HG02885 (cell line): Measurements from ENCODE around the gene PRKCI.
"Not testable (repeated sequence)": the region's sequence is repeated elsewhere in the genome, so short reads cannot be mapped to it uniquely, and the experiment has no call there.

Experiments used
- ATAC-seq: cut with Tn5 transposase; IDR thresholded peaks from one replicate; pipeline ENCODE4 v1.9.1; 2021; ENCODE audit warnings: mild to moderate bottlenecking; ENCODE audit not compliant: unreplicated experiment, poor library complexity

PRKCI gene

DNA sequence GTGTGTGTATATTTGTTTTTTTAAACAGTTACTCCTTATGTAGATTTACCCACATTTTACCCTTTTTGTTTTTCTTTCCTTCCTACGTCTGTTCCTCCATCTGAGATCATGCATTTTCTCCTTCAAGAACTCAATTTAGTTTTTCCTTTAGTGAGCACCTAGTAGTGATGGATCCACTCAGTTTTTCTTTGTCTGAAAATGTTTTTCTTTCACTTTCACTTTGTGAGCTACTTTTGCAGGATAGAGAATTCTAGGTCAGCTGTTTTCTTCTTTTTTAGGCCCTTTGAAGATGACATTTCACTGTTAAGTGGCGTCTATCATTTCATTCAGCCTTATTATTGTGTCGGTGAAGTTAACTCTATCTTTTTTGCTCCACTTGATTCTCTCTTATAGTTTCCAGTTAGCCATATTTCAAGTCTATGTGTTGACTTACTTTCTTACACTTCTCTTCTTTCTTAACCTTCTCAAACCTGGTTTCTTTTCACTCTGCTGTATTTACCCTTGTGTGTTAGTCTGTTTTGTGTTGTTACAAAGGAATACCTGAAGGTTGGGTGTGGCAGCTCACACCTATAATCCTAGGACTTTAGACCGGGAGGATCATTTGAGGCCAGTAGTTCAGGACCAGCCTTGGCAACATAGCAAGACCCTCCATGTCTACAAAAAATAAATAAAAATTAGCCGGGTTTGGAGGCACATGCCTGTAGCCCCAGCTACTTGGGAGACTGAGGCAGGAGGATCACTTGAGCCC is 55.8 kb downstream of the PRKCI start:
- no peak for ATAC-seq

DNA sequence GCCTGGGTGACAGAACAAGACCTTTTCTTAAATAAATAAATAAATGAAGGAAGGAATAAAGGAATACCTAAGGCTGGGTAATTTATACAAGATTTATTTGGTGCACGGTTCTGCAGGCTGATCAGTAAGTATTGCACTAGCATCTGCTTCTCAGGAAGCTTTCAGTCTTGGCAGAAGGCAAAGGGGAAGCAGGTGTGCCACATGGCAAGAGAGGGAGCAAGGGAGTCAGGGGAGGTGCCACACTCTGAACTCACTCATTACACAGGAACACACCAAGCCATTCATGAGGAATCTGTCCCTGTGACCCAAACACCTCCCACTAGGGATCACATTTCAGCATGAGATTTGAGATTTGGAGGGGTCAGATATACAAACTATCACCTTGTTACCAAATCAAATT is 56.4 kb downstream of the PRKCI start:
- no peak for ATAC-seq

DNA sequence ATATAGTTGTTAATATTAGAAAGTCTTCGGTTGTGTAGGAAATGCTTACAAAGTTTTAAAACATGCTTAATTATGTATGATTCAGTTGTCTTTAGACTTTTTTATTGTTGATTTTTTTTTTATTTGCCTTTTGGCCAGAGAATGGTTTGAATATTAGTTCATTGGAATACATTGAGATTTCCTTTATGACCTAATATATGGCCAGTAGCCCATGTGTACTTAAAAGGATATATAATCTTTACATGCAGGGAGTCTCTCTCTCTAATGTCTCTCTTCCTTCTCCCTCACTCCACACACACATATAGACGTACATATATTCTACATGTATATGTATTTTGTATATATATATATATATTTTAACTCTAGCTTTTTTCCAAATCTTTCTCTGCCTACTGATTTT is 68.0 kb downstream of the PRKCI start:
- no peak for ATAC-seq

DNA sequence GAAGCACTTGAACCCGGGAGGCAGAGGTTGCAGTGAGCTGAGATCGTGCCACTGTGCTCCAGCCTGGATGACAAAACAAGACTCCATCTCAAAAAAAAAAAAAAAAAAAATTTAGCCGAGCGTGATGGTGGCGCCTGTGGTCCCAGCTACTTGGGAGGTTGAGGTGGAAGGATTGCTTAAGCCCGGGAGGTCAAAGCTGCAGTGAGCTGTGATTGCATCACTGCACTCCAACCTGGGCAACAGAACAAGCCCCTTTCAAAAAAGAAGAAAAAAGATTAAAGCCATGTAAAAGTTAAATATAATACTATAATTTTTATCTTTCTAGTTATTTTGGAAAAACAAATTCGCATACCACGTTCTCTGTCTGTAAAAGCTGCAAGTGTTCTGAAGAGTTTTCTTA is 73.4 kb downstream of the PRKCI start:
- no peak for ATAC-seq

DNA sequence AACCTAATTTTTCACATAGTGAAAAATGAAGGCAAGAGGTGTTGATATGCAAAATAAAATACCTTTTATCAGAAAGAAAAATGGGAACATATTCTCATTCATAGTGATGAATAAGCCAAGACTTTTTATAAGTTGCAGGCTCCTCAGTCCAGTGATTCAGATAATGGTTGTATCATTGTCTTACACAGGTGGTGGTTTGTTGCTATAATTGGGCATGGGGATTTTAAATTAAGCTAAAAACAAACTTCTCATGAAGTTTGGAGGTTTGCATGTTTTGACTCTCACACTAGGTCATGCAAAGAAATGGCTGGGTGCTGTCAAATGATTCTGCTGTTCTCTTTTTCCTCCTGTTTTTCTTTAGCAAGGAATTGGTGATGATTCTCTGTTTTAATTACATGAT is 74.5 kb downstream of the PRKCI start:
- no peak for ATAC-seq

DNA sequence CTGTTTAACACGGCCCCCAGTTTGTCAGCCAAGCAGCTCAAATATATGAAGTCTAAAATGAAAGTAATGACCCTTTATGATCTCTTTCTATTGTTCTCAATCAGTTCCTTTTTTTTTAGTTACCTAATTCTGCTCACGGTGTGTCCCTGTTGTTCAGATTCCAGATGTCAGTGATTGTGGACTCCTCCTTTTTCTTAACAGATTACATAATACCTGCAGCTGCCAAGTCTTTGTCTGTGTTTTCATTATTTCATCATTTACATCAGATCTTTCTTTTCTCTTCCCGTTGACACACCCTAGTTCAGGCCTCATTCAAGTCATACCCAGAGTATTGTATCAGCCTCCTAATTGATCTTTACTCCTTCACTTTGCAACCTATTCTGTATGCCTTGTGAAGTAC is 79.2 kb downstream of the PRKCI start:
- no peak for ATAC-seq

DNA sequence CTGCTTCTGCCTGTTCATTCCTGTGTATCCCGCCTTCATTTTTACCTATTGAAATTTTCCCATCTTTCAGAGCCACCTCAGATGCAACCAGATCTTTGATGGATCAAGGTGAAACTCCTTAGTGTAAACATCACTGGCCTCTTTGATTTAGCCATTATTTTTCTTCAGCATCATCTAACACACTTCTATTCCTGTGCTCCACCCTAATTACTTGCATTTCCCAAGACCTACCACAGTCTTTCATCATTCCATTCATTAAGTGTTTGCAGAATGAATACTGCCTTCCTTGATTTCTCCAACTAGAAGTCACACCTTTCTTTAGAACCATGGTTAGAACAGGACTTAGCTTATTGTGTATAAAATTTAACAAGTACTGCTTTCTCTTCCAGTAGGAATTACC is 79.8 kb downstream of the PRKCI start:
- no peak for ATAC-seq

DNA sequence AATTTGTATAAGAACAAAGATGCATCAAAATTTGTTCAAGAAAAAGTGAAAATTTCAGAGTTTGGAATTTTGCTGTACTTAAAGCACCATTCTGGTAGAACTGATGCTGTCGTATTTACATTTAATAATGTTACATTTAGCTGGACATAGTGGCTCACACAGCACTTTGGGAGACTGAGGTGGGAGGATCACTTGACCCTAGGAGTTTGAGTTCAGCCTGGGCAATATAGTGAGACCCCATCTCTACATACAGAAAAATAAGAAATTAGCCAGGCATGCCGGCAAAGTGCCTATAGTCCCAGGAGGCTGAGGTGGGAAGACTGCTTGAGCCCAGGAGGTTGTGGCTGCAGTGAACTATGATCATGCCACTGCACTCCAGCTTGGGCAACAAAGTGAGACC is 83.8 kb downstream of the PRKCI start:
- ATAC-seq, result no peak

DNA sequence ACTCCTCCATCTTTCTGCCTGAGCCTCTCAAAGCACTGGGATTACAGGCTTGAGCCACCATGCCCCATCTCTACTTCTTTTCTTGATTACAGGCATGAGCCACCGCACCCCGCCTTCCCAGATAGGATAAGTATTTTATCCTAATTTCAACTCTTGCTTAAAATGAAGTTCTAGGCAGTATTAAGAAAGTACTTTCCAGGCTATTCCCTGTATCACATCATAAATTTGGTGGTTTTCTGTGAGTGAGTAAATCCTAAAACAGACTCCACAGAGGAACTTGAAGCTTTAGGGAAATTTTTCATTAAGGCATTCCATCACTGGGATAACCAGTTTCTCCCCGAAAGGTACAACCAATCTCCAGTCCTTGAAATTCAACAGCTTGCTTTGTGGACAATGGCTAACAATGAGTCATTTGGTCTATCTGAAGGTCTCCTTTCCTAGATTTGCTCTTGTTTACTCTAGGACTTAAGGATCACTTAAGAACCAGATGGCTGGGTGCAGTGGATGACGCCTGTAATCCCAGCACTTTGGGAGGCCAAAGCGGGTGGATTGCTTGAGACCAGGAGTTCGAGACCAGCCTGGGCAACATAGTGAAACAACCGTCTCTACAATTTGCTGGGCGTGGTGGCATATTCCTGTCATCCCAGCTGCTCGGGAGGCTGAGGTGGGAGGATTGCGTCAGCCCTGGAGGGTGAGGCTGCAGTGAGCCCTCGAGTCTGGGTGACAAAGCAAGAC is 85.6 kb downstream of the PRKCI start:
- ATAC-seq, result no peak

DNA sequence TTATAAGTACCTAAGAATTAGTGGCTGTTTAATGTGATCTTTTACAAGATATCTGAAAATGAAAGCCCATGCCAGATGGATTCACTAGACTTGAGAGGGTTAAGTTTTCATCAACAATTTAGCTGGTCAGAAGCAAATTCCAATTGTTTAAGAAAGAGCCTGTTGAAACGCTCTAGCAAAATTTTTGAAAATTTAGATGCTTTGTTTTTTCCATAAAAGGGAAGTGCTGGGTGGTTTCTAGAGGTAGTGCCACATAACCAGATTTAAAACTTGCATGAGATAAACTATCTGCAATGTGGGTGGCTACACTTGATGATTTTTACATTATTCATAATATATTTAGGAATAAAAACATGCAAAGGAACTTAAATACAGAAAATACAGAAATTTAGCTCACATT is 86.8 kb downstream of the PRKCI start:
- ATAC-seq, result no peak

DNA sequence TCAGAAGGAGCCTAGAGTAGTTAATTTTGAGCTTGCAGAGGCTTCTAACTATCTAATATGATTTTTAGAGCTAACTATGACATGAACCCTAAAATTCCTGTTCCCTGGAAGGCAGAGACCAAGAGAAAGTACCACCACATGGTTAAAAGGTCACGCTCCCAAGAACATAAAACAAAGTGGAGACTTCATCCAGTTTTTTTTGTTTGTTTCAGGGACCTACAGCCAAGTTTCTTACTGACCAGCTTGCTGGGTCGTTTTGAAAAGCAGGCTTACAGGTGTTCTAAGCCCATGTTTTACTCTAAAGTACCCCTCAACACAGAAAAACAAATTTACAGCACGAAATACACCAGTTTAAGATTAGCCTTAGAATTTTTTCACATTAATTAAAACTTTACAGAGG is 95.7 kb downstream of the PRKCI start:
- no peak for ATAC-seq

DNA sequence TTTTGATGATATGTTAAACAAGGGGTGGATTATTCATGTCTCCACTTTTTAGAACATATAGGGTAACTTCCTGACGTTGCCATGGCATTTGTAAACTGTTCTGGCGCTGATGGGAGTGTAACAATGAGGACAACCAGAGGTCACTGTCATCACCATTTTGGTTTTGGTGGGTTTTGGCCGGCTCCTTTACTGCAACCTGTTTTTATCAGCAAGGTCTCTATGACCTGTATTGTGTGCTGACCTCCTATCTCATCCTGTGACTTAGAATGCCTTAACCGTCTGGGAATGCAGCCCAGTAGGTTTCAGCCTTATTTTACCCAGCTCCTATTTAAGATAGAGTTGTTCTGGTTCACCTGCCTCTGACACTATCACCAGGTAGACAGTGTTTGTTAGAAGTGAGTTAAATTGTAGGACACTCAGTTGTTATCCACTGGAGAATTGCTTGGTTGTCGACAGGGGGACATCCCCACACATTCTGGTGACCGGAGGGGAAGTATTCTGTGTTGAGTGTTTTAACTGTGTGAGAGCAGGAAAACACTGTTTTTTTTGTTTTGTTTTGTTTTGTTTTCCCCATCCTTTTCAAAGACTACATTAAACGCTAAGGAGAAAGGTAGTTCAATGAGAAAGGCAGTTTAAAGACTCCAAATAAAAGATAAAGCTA is 98.4 kb downstream of the PRKCI start:
- ATAC-seq, result no peak

DNA sequence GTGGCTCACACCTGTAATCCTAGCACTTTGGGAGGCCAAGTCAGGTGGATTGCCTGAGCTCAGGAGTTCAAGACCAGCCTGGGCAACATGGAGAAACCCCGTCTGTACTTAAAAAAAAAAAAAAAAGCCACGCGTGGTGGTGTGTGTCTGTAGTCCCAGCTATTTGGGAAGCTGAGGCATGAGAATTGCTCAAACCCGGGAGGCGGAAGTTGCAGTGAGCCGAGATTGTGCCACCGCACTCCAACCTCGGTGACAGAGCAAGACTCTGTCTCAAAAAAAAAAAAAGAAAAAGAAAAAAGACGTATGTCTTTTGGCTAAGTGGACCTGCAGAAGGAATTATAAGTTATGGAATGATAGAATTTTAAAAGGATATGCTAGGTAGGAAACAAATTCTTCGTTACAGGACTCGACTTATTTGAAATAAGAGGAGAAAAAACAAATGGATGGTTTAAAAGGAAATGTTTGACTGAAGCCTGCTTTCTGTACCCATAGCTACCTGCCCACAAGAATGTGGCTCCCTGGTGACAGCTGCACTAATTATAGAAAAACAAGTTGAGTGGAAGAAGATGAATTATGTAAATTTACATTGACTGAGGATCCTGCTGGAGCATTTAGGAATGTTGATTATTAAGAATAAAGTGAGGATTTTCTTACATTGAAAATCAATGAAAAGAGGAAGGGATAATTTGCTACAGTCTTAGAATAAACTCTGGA is 99.3 kb downstream of the PRKCI start:
- no peak for ATAC-seq

DNA sequence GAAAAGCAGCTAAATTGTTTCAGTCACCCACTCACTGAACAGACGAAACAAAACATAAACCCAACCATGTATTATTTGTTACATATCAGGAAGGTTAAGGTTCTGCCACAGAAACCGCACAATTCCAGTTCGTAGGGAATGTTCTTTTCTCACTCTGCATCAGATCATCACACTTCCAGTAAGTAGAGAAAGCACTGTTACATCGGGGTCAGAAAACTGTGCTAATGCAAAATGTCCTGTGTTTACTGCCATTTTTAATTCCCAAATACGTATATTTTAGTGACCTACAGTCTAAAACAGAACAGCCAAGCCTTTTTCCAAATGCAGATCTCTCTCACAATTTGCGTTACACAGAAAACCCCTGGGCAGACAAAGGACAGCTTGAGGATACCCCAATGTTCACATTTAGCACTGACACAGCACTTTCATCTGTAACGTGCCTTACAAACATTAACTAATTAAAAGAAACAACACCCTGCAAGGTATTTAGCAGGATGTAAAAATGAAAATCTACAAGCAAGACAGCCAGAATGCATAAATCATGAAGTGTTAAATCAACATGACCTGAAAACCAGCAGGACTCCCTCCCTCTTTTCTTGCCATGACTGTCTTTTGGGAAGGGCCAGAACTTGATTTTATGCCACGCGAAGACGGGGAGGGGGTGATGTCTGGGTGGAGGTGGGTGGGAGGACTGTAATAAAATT is 100.5 kb downstream of the PRKCI start:
- no peak for ATAC-seq

DNA sequence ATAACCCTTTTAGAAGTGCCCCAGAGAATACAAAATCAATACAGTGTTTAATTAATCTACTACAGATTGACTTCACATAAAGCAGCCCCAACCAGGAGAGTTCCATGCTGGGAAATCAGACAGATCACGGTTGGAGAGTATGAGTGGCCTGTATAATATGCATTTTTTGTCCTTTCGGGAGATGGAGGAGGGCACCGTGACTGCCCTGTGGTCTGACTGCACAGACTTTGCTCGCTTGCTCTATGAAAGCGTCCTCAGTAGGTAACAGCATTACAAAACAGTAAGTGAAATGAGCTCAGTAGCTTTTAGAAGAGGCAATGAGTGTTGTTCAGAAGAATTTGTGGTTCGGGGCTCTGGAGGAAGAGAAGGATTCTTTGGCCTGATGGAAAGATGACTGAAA is 101.1 kb downstream of the PRKCI start:
- ATAC-seq, result no peak

DNA sequence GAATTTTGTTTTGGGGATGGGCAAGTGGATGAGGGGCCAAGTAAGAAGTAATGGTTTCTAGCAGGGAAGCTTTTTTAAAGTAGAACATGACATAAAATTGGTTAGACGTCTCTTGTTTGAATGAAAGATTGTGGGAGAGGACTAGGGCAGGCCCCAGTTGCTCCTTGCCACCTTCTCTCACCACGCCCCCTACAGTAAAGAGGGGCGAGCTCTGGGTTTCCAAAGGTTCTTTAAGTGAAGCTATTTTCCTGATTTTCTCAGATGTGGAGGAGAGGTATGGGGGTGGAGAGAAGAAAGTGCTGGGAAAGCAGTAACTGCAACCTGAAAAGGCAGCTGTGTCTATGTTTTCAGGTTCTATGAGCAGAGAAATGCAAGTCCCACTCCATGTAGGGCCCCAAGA is 102.7 kb downstream of the PRKCI start:
- ATAC-seq, result no peak

DNA sequence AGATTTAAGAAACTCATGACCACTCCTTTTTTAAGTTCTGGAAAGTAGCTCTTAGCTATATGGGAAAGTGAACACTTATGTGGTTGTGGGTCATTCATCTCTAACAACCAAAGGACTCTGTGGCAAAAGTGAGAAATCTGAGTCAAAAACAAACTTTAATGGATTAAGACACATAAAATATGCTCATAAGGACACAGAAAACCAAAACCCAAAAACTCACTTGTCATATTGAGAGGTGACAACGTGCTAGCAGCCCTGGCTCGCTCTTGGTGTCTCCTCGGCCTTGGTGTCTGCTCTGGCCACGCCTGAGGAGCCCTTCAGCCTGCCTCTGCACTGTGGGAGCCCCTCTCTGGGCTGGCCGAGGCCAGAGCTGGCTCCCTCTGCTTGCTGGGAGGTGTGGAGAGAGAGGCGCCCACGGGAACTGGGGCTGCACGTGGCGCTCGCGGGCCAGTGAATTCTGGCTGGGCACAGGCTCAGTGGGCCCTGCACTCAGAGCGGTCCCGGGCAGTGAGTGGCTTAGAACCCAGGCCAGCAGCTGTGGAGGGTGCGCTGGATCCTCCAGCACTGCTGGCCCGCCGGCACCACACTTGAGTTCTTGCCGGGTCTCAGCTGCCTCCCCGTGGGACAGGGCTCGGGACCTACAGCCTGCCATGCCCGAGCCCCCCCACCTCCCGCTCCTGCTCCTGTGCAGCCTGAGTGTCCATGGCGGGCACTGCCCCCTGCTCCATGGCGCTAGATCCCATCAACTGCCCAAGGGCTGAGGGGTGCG is 105.0 kb downstream of the PRKCI start:
- ATAC-seq, result no peak

DNA sequence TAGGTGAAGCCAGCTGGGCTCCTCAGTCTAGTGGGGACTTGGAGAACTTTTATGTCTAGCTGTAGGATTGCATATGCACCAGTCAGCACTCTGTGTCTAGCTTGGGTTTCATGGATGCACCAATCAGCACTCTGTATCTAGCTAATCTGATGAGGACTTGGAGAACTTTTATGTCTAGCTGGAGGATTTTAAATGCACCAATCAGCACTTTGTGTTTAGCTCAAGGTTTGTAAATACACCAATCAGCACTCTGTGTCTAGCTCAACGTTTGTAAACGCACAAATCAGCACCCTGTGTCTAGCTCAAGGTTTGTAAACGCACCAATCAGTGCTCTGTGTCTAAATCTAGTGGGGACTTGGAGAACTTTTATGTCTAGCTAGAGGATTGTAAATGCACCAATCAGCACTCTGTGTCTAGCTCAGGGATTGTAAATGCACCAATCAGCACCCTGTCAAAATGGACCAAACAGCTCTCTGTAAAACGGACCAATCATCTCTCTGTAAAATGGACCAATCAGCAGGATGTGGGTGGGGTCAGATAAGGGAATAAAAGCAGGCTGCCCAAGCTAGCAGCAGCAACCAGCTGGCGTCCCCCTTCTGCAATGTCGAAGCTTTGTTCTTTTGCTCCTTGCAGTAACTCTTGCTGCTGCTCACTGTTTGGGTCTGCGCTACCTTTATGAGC is 105.8 kb downstream of the PRKCI start:
- ATAC-seq, result not testable (repeated sequence)

DNA sequence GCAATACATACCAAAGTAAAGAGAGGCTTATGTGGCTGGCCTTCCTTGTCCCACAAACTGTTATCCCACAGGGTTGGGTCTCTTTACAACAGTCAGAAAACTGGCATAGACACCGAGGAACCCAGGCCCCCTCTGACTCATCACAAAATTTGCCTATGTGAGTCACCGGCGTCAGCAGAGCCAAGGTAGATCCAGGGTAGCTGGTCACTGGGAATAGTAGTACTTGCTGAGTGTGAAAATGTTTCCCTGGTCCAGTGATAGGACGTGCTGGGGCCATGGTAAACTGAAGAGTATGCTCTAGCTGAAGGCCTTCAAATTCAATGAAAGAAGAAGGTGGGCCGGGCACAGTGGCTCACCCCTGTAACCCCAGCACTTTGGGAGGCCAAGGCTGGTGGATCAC is 108.1 kb downstream of the PRKCI start:
- ATAC-seq, result no peak
